ENCODE results near the gene CLDN14. TPM values are rescaled to one million over a fixed set of nuclear protein-coding genes. Genes with fewer than 3 reads are reported as not detected.

Gene CLDN14
- total and polyA plus RNA-seq, 2 experiments from 2014 or later = not detected

- Histone ChIP-seq H3K27ac (ENCODE audit: low read depth) (no peak overlapping the region), H2AFZ (no peak overlapping the region), H3K9me2 (ENCODE audit: insufficient read depth) (no peaks in the 10 kb centered on the region), H3K4me2 (no peak overlapping the region), H3K4me3 (no peak overlapping the region), H4K20me1 (replicated peaks; ENCODE audit: insufficient read depth) (no peaks in the 10 kb centered on the region), H3K4me1 (ENCODE audit: insufficient read depth) (no peaks in the 10 kb centered on the region), H3F3A (replicated peaks; ENCODE audit: low read depth) (no peaks in the 10 kb centered on the region), H3K79me2 (replicated peaks; ENCODE audit: insufficient read depth) (no peaks in the 10 kb centered on the region), H3K27me3 (ENCODE audit: insufficient read depth) (no peaks in the 10 kb centered on the region), H3K36me3 (ENCODE audit: insufficient read depth) (no peaks in the 10 kb centered on the region)
- no peak for DNase-seq (ENCODE audit: low spot score)
- Mint-ChIP-seq H3K4me3 (no peak overlapping the region; the same call in 2 of the 3 replicates), H3K4me1 (no peaks in the 10 kb centered on the region), H3K27ac (no peak overlapping the region; the same call in 1 of the 2 replicates), H3K27me3 (ENCODE audit: insufficient read depth, low read depth, poor library complexity) (peaks cover 4% of the 10 kb centered on the region), H3K36me3 (ENCODE audit: low read depth) (no peaks in the 10 kb centered on the region), H3K9me3 (peaks cover 10% of the 10 kb centered on the region)
- no peak for TF ChIP-seq ZNF331 (CRISPR knock-in tag; IDR thresholded peaks at IDR 0.05; ENCODE audit: low read depth)
- TF ChIP-seq CREB1 (CRISPR knock-in tag; IDR thresholded peaks at IDR 0.05; ENCODE audit: low read depth) = no peak
- no peak for TF ChIP-seq NANOG (IDR thresholded peaks at IDR 0.05; ENCODE audit: borderline replicate concordance)
- no peak for TF ChIP-seq CTCF (conservative IDR thresholded peaks at IDR 0.05; ENCODE audit: low read depth in 2 of 2)
- TF ChIP-seq STAT1 (IDR thresholded peaks at IDR 0.05; ENCODE audit: unreplicated experiment) = no peak
- TF ChIP-seq REST (IDR thresholded peaks at IDR 0.05; ENCODE audit: unreplicated experiment) = no peak
- TF ChIP-seq POLR2AphosphoS5 (IDR thresholded peaks at IDR 0.05; ENCODE audit: low read depth) = no peak
- no peak for TF ChIP-seq ETS1 (IDR thresholded peaks at IDR 0.05)
- no peak for TF ChIP-seq EZH2phosphoT487 (IDR thresholded peaks at IDR 0.05; ENCODE audit: unreplicated experiment)
- no peak for TF ChIP-seq ZNF114 (CRISPR knock-in tag; IDR thresholded peaks at IDR 0.05)
- TF ChIP-seq EZH2 (IDR thresholded peaks at IDR 0.05; ENCODE audit: low read depth, unreplicated experiment) = no peak
- TF ChIP-seq ZNF462 (CRISPR knock-in tag; IDR thresholded peaks at IDR 0.05) = no peak
- TF ChIP-seq JUNB (IDR thresholded peaks at IDR 0.05; ENCODE audit: unreplicated experiment) = no peak
- ATAC-seq = no peak
Observed at GRCh38 chr21:36494557-36494956, 14.6 kb upstream of the CLDN14 start.
